ENCODE data around the gene MYO15B. TPM values are rescaled to one million over a fixed set of nuclear protein-coding genes. Genes with fewer than 3 reads are reported as not detected.

The MYO15B gene
- total RNA-seq, 1 donor from 2014 or later = 43.0 TPM

DNA sequence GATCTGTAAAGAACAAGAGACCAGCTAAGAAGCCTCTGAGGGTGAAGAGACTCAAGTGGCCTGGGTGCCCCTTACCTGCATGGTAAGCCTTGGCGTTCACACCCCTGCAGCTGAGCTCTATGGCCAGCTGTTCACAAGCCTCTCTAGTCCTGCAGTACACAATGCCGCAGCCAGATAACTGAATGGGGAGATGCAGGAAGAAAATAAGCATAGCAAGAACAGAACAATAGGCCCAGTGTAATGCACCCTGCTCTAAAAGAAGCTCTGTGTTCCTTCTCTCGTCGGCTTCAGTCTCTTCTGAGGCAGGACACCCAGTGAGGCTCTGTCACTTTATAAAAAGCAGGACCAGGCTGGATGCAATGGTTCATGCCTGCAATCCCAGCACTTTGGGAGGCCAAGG is 73.9 kb downstream of the MYO15B start:
- DNase-seq = no peak
- Histone ChIP-seq H3K4me3 (no peak overlapping the region), H3K4me1 (peaks cover 13% of the 10 kb centered on the region), H3K27ac (replicated peaks) (no peak overlapping the region), H3K27me3 (ENCODE audit: low read depth) (no peaks in the 10 kb centered on the region), H3K36me3 (peaks cover 58% of the 10 kb centered on the region), H3K9me3 (replicated peaks) (no peaks in the 10 kb centered on the region)
- intact Hi-C loops (cut with micrococcal nuclease) = no loop called here
- TF ChIP-seq, protein P1, sequence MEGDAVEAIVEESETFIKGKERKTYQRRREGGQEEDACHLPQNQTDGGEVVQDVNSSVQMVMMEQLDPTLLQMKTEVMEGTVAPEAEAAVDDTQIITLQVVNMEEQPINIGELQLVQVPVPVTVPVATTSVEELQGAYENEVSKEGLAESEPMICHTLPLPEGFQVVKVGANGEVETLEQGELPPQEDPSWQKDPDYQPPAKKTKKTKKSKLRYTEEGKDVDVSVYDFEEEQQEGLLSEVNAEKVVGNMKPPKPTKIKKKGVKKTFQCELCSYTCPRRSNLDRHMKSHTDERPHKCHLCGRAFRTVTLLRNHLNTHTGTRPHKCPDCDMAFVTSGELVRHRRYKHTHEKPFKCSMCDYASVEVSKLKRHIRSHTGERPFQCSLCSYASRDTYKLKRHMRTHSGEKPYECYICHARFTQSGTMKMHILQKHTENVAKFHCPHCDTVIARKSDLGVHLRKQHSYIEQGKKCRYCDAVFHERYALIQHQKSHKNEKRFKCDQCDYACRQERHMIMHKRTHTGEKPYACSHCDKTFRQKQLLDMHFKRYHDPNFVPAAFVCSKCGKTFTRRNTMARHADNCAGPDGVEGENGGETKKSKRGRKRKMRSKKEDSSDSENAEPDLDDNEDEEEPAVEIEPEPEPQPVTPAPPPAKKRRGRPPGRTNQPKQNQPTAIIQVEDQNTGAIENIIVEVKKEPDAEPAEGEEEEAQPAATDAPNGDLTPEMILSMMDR (IDR thresholded peaks at IDR 0.05; ENCODE audit: borderline replicate concordance) = no peak

DNA sequence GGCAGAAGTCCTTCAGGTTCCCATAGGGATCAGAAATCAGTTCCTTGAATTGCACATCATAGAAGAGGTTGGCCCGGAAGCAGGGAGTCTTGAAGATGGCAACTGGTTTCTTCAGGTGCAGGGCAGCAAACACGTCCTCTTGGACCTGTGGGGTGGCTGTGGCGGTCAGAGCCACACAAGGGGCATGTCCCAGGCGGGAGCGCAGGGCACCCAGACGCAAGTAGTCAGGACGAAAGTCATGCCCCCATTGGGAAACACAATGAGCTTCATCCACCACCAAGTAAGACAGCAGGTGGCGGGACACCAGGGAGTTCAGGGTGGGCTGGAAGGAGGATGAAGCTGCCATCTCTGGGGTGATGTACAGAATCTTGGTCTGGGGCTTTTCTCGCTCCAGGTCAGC is 74.9 kb downstream of the MYO15B start:
- no peak for DNase-seq
- H3K4me3 ChIP-seq = no peak overlapping the region
- peaks cover 21% of the 10 kb centered on the region for H3K4me1 ChIP-seq
- TF ChIP-seq, protein P1 (IDR thresholded peaks at IDR 0.05; ENCODE audit: borderline replicate concordance) = no peak
- no peaks in the 10 kb centered on the region for H3K9me3 ChIP-seq (replicated peaks)
- peaks cover 48% of the 10 kb centered on the region for H3K36me3 ChIP-seq
- H3K27me3 ChIP-seq (ENCODE audit: low read depth) = no peaks in the 10 kb centered on the region
- H3K27ac ChIP-seq (replicated peaks) = no peak overlapping the region
- intact Hi-C loops (cut with micrococcal nuclease) = no loop called here

DNA sequence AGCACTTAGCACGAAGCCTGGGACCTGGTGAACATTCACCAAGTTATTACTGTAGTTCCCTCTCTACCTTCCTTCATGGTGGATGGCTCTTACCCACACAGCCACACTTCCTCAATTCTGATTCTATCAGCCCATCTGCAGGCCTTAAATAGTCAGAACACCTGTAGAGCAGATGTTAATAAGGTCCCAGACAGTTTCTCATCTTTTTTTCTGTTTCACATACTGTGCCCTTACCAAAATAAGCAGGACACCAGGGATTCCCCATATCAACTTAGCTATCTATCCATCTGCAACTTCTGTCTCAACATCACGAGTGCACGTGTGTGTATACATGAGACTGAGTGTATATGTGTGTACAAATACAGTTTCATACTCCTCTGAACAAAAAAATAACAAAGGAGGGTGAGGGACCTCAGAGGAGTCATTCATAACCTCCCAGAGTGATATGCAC is 76.5 kb downstream of the MYO15B start:
- Histone ChIP-seq H3K36me3 (peaks cover 49% of the 10 kb centered on the region), H3K4me3 (no peak overlapping the region), H3K9me3 (replicated peaks) (no peaks in the 10 kb centered on the region), H3K27me3 (ENCODE audit: low read depth) (no peaks in the 10 kb centered on the region), H3K27ac (replicated peaks) (no peak overlapping the region), H3K4me1 (peaks cover 37% of the 10 kb centered on the region)
- no peak for DNase-seq
- intact Hi-C loops (cut with micrococcal nuclease) = no loop called here
- TF ChIP-seq, protein P1 (IDR thresholded peaks at IDR 0.05; ENCODE audit: borderline replicate concordance) = no peak

DNA sequence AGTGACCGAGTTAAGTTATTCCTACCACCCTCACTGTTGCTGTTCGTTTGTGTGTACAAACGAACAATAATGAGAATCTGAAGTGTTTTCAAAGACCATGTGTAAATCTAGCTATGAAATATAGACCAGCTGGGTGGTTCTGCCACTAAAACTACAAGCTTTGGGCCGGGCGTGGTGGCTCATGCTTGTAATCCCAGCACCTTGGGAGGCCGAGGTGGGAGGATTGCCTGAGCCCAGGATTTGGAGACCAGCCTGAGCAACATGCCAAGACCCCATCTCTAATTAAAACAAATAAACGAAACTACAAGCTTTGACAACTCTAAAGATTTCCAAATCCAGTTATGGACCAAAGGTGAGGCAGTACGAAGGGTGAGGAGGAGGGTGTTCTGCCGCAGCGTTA is 78.4 kb downstream of the MYO15B start:
- Histone ChIP-seq H3K4me3 (peak overlapping the region; percentile 94), H3K27ac (replicated peaks) (no peak overlapping the region)

DNA sequence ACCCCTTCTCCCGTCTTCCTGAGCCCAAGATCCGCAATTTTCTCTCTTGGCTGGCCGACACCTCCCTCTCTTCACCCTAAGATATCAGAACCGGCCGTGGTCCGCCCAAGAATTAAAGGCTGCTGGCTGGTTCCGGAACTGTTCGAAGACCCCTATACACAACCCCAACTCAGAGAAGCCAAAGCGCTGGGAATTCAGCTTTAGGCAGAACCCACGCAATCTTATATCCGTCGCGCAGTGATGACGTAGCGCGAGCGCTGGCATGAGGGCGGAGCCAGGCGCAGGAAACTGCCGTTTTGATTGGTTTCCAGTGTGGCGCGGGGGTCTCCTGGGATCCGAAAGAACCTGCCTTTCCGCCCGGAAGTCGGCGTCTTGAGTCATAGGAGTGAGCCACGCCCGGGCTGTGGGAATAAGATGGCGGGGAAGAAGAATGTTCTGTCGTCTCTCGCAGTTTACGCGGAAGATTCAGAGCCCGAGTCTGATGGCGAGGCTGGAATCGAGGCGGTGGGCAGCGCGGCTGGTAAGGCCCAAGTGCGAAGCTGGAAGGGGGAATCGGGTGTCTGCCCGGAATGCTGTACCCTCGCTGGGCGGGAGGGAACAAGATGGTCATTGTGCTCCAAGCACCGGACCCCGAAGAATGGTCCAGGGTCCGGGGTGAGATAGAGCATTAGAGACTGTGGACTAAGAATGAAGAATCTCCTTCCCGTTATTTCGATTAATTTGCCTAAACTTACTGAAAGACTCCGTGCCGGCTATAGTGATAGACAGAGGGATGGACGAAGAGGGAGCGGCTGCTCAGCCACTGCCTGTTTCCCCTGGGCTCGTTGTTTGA is 79.6 kb downstream of the MYO15B start, which contains the start of the genes RECQL5 and SAP30BP:
Gene RECQL5, minus strand, starts transcription at position 196 of the 832 bp plus-strand sequence. CDS start 597 bp downstream, outside the sequence.
Gene SAP30BP, plus strand, starts transcription at position 380 of the 832 bp plus-strand sequence. Its CDS starts 35 bp downstream, at position 415.
- Histone ChIP-seq H3K4me3 (peak within 1 kb of the TSS; percentile 94), H3K4me1 (peaks cover 52% of the 10 kb centered on the region), H3K36me3 (peaks cover 51% of the 10 kb centered on the region), H3K9me3 (replicated peaks) (no peaks in the 10 kb centered on the region), H3K27ac (replicated peaks) (peak within 1 kb of the TSS; percentile 90), H3K27me3 (ENCODE audit: low read depth) (no peaks in the 10 kb centered on the region)
- DNase-seq = peak; percentile 97
- intact Hi-C loops (cut with micrococcal nuclease) = no loop called here
- TF ChIP-seq, protein P1 (IDR thresholded peaks at IDR 0.05; ENCODE audit: borderline replicate concordance) = no peak

More for the DNA sequence above, 78.4 kb downstream of the MYO15B start:
- Histone ChIP-seq H3K9me3 (replicated peaks) (no peaks in the 10 kb centered on the region), H3K4me1 (peaks cover 48% of the 10 kb centered on the region), H3K27me3 (ENCODE audit: low read depth) (no peaks in the 10 kb centered on the region), H3K36me3 (peaks cover 51% of the 10 kb centered on the region)
- intact Hi-C loops (cut with micrococcal nuclease) = no loop called here
- TF ChIP-seq, protein P1 (IDR thresholded peaks at IDR 0.05; ENCODE audit: borderline replicate concordance) = no peak
- no peak for DNase-seq

Data from left ventricle myocardium inferior (tissue), 1 donor.